Raji (cell line): ENCODE measurements around the gene SUSD2.

ENCODE experiments used
- POLR2A ChIP-seq: IDR thresholded peaks from 2 replicates; pipeline ENCODE4 v1.6.1; 2011; ENCODE audit warnings: low read depth, low read length, control low read depth; ENCODE audit not compliant: insufficient read depth

The SUSD2 gene

GRCh38 chr22:24214467-24215285 is 33.4 kb downstream of the SUSD2 start:
- TF ChIP-seq POLR2A = no peak

GRCh38 chr22:24216541-24217209 is 35.4 kb downstream of the SUSD2 start:
- no peak for TF ChIP-seq POLR2A

- no peak for TF ChIP-seq POLR2A
Measured at GRCh38 chr22:24217384-24217783, 36.1 kb downstream of the SUSD2 start.

GRCh38 chr22:24219750-24220149 is 38.5 kb downstream of the SUSD2 start:
- TF ChIP-seq POLR2A = no peak

- no peak for TF ChIP-seq POLR2A
Measured at GRCh38 chr22:24224468-24224867, 43.2 kb downstream of the SUSD2 start.

- no peak for TF ChIP-seq POLR2A
Measured at GRCh38 chr22:24225044-24225601, 43.8 kb downstream of the SUSD2 start.

- TF ChIP-seq POLR2A = no peak
Measured at GRCh38 chr22:24225951-24226350, 44.7 kb downstream of the SUSD2 start.

- no peak for TF ChIP-seq POLR2A
Measured at GRCh38 chr22:24230911-24231656, 49.8 kb downstream of the SUSD2 start.

- TF ChIP-seq POLR2A = no peak
Measured at GRCh38 chr22:24231706-24232105, 50.4 kb downstream of the SUSD2 start.

GRCh38 chr22:24232124-24232523 is 50.8 kb downstream of the SUSD2 start:
- TF ChIP-seq POLR2A = no peak

- no peak for TF ChIP-seq POLR2A
Measured at GRCh38 chr22:24232725-24233124, 51.4 kb downstream of the SUSD2 start.

GRCh38 chr22:24233235-24233634 is 51.9 kb downstream of the SUSD2 start:
- no peak for TF ChIP-seq POLR2A

- no peak for TF ChIP-seq POLR2A
Measured at GRCh38 chr22:24233816-24234215, 52.5 kb downstream of the SUSD2 start.

- no peak for TF ChIP-seq POLR2A
Measured at GRCh38 chr22:24235315-24235714, 54.0 kb downstream of the SUSD2 start.

- TF ChIP-seq POLR2A = no peak
Measured at GRCh38 chr22:24236656-24237055, 55.4 kb downstream of the SUSD2 start.
